ENCODE data around the gene GPC3.

GRCh38 chrX:133846311-133846710 lies 139.1 kb downstream of the GPC3 start:
- TF ChIP-seq, protein P1, sequence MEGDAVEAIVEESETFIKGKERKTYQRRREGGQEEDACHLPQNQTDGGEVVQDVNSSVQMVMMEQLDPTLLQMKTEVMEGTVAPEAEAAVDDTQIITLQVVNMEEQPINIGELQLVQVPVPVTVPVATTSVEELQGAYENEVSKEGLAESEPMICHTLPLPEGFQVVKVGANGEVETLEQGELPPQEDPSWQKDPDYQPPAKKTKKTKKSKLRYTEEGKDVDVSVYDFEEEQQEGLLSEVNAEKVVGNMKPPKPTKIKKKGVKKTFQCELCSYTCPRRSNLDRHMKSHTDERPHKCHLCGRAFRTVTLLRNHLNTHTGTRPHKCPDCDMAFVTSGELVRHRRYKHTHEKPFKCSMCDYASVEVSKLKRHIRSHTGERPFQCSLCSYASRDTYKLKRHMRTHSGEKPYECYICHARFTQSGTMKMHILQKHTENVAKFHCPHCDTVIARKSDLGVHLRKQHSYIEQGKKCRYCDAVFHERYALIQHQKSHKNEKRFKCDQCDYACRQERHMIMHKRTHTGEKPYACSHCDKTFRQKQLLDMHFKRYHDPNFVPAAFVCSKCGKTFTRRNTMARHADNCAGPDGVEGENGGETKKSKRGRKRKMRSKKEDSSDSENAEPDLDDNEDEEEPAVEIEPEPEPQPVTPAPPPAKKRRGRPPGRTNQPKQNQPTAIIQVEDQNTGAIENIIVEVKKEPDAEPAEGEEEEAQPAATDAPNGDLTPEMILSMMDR (IDR thresholded peaks at IDR 0.05), result no peak
- TF ChIP-seq POLR2A (IDR thresholded peaks at IDR 0.05; ENCODE audit: low read depth) (no peak), EP300 (IDR thresholded peaks at IDR 0.05) (no peak), POLR2AphosphoS5 (IDR thresholded peaks at IDR 0.05) (no peak)

All from esophagus muscularis mucosa (tissue), 4 donors.